D721Med (cell line): ENCODE data around the gene GCAT.

ENCODE experiments used
- DNase-seq: peaks from one replicate; pipeline ENCODE4 v3.0.0; 2011; ENCODE audit warnings: low spot score; ENCODE audit not compliant: insufficient read length
- FAIRE-seq: peaks from 2 replicates; lab custom pipeline; 2011; peaks lifted over from hg19 to GRCh38; lab: Jason Lieb, UNC
- CTCF ChIP-seq: IDR thresholded peaks from 2 replicates; pipeline ENCODE4 v1.5.1; 2012; ENCODE audit warnings: mild to moderate bottlenecking, control low read depth; ENCODE audit not compliant: insufficient read depth; ENCODE audit errors: missing control alignments

GCAT gene

GRCh38 chr22:37849089-37849751 is 41.5 kb downstream of the GCAT start, which contains the start of gene EIF3L:
Gene EIF3L, plus strand, starts transcription at chr22:37849419. Its CDS starts 31 bp downstream, at chr22:37849450.
- DNase-seq (peak; percentile 81), FAIRE-seq (no peak)
- TF ChIP-seq CTCF: no peak

- DNase-seq: no peak
- no peak for FAIRE-seq
- TF ChIP-seq CTCF: no peak
Measured at GRCh38 chr22:37850801-37851200, 43.1 kb downstream of the GCAT start.

GRCh38 chr22:37852418-37852817 is 44.7 kb downstream of the GCAT start:
- TF ChIP-seq CTCF: no peak
- no peak for DNase-seq
- no peak for FAIRE-seq

- FAIRE-seq: no peak
- no peak for TF ChIP-seq CTCF
- DNase-seq: no peak
Measured at GRCh38 chr22:37854946-37855345, 47.2 kb downstream of the GCAT start.

- TF ChIP-seq CTCF: no peak
- DNase-seq (no peak), FAIRE-seq (no peak)
Measured at GRCh38 chr22:37855462-37855861, 47.7 kb downstream of the GCAT start.

- TF ChIP-seq CTCF: no peak
- FAIRE-seq: no peak
- no peak for DNase-seq
Measured at GRCh38 chr22:37860796-37861421, 53.2 kb downstream of the GCAT start.
